GM19351 (cell line): Measurements from ENCODE around the gene CLTRN.

Experiments used
- ATAC-seq: cut with Tn5 transposase; IDR thresholded peaks from one replicate; pipeline ENCODE4 v1.9.1; 2021; ENCODE audit warnings: mild to moderate bottlenecking, moderate library complexity; ENCODE audit not compliant: unreplicated experiment

Gene CLTRN

GRCh38 chrX:15579778-15580747, 84.5 kb downstream of the CLTRN start:
- no peak for ATAC-seq
